Ureter (tissue), 1 donor: ENCODE measurements around the gene ELMO1. TPM values are rescaled to one million over a fixed set of nuclear protein-coding genes. Genes with fewer than 3 reads are reported as not detected.

ENCODE experiments used
- DNase-seq: peaks from one replicate; pipeline ENCODE4 v3.0.0-alpha.2; 2020; ENCODE audit warnings: low spot score
- total RNA-seq: library from RNA; stranded (reverse); gene quantifications from one replicate; pipeline ENCODE4 v1.2.4, GENCODE V29; 2023
- donor health status: DM: yes; HTN: yes; CAD: no.

The ELMO1 gene
- total RNA-seq, 1 donor from 2014 or later = 51.9 TPM

DNA sequence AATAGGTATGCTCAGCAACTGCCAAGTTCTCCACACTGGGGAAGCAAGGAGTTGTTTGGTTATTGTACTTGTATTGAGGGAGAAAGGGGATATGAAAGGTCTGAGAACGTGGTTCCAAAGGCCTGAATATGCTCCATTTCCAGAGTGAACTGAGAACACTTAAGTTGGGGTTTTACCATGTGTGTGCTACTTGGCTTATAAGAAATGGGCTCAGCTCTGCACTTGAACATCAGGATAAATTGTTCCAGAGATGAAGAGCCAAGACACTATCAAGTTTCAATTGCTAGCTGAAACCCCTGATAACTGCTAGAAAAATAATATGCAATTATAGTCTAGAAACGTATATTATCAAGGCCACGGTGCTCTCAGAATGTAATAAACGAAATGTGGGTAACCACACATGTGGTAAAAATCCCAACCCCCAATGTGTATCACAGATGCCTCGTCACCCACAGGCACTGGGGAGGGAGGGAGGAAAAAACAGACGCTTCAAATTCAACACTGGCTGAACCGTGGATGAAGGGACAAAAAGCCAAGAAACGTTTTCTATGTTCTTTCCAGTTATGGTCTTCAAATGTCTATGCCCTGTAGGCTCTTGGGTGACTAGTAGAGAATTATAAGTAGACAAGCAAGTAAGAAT is 16.3 kb downstream of the ELMO1 start:
- no peak for DNase-seq

DNA sequence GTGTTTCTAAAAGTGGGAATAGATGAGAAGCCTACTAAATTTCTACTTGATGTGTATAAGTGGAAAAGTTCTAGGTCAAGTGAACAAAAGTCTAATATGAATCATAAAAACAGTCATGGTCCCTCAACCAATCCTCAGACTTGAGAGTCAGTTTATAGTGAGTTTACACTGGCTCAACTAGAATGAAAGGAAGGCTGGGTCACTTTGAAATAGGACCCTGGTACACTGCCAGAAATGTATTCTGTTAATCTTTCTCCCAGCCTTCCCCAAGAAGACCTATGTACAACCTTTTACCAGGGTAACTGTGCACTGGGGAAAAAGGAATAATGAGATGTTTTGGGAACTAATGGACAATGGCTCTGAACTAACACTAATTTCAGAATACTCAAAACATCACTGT is 17.3 kb downstream of the ELMO1 start:
- DNase-seq = no peak

DNA sequence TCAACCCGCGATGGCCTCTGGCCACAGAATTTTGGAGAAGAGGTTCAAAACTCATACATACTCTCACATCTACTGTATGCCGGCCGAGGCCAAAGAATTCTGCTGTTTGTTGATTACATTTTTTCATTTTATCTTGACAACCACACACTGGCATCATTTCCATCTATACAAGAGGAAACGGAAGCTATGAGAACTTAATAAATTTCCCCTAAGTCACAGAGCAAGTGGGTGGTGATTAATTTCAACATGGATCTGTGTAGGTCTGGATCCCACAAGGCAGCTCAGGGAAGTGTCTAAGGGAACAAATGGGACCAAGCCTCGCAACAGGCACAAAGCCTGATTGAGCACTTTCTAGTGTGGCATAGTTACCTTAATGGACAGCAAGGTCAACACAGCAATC is 18.0 kb downstream of the ELMO1 start:
- no peak for DNase-seq

DNA sequence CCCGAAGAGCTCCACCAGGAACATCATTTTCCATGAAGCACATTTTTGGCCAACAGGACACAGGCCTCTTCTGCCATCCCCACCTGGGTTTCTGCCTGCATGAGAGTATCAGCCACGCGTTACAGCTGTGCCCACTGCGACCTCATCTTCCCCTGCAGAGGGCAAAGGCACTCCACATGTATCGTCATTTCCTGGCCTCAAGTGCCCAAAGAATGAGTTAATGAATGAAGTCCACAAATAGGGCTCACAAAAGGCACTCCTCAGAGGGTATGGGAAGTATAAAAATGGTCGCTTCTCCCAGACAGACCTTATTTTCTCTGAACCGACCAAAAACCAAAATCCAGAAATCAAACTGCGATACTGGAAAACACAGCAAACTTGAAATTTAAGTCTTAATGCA is 18.5 kb downstream of the ELMO1 start:
- DNase-seq = no peak

- DNase-seq = no peak
These were observed 19.3 kb downstream of the ELMO1 start for GRCh38 chr7:37429435-37429791.

DNA sequence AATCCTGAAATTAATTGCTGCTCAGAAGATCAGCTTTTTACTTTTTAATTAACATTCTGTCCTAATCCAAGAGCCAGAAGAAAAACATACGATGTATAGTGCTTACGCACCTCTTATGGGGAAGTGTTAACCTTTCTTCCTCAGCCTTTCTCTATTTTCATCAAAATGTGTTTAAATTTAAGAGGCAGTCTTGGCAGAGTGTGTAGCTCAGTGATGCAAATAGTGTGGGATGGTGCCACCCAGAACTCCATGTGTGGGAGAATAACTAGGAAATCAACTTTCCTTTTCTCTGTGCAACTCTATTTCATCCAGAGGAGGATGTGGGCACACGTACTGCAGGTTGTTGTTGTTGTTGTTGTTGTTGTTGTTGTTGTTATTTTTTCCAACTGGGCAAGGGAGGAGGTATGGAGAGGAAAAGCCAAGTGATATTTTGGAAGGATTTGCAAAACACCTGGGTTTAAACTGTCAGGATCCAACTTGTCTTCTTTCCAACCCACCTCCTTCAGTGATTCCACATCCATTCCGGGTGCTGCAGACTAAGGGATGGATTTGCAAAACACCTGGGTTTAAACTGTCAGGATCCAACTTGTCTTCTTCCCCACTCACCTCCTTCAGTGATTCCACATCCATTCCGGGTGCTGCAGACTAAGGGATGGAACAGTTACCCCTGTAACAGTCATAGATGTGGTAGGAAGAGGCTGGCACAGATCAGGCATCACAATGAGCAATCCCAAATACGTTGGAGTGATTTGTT is 19.8 kb downstream of the ELMO1 start:
- DNase-seq = no peak

DNA sequence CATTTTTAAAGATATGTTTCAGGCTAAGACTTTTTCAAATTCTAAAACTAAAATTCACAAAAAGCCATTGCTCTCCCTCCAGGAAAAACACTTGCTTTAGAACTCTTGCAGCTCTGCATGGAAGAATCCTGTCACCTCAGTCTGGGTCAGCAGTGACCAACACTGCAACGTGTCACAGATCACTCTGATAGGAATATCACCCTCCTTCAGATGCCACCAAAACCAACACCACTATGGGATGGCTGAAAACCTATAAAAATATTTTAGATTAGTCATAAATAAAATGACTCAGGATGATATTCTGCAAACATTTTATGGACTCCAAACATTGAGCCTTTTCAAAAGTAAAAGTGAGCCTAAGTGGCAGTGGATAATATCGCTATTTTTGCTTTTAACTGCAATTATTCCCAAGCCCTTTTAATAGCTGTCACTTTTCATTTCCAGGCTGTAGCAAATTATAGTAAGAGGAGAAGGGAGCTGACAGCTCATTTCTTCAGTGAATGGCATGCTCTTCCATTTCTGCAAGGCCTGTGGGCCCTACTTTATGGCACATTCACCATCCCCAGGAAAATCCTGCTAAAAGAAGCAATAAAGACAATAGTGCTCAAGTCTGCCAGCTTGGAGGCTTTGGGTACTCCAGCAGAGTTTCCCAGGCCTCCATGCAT is 21.3 kb downstream of the ELMO1 start:
- no peak for DNase-seq

GRCh38 chr7:37425498-37425897 is 23.2 kb downstream of the ELMO1 start:
- DNase-seq = no peak

- no peak for DNase-seq
These were observed 23.7 kb downstream of the ELMO1 start for GRCh38 chr7:37424995-37425394.

GRCh38 chr7:37424521-37424920 is 24.1 kb downstream of the ELMO1 start:
- no peak for DNase-seq

- no peak for DNase-seq
These were observed 26.7 kb downstream of the ELMO1 start for GRCh38 chr7:37421861-37422500.

GRCh38 chr7:37420946-37421695 is 27.5 kb downstream of the ELMO1 start:
- DNase-seq = no peak

DNA sequence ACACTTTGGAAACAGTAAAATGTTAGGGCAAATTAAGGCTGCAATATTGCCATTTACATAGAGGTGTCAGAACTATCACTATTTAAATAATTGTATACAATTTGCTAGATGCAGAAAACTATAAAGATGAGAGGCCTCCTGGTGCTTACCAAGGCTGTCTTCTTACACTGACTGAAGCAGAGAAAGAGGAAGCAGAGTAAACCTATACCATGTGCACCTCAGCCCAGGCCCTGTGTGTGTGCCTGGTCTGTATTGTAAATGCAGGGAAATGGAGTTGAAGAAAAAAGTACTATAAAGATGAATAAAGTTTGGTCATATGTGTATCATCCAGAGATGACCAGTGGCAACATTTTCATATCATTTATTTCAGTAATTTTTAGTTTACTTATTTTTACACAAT is 29.2 kb downstream of the ELMO1 start:
- no peak for DNase-seq

DNA sequence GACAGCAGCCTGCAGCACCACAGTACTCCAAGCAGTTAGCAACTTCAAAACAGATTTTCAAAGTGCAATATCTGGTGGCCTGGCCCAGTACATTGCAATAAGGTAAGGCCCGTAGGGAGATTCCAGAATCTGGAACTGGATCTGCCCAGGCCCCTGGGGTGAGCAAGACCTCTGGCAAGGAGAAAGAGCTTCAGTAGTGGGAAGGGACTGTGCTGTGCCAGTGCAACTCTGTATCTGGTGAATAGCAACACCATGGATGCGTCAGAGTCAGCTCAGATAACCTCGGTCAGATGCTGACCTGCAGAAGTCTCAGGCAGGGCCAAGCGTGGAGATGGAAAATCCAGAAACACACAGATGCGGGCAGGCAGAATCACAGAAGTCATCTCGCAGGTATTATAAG is 30.3 kb downstream of the ELMO1 start:
- DNase-seq = no peak

- DNase-seq = no peak
These were observed 31.6 kb downstream of the ELMO1 start for GRCh38 chr7:37417107-37417474.

- DNase-seq = no peak
These were observed 32.1 kb downstream of the ELMO1 start for GRCh38 chr7:37416378-37417106.

- no peak for DNase-seq
These were observed 33.0 kb downstream of the ELMO1 start for GRCh38 chr7:37415629-37416028.

- DNase-seq = no peak
These were observed 34.2 kb downstream of the ELMO1 start for GRCh38 chr7:37414352-37414983.

- no peak for DNase-seq
These were observed 37.1 kb downstream of the ELMO1 start for GRCh38 chr7:37411444-37412034.
